OCI-LY3 (cell line): ENCODE results near the gene HDDC2.

Source experiments
- H2AFZ ChIP-seq: fragments of 200-600, 300-600 bp; shearing (Covaris generic); 2 replicates; pipeline ENCODE4 v1.6.0; 2014; ENCODE audit warnings: antibody characterized with exemption, low read depth, low read length
- H3K27ac ChIP-seq: fragments of 200-600, 300-600 bp; sonication (generic); 2 replicates; pipeline ENCODE4 v1.5.1; 2014; ENCODE audit warnings: mild to moderate bottlenecking, low read length, moderate library complexity, mixed read lengths
- H3K27me3 ChIP-seq: fragments of 200-600, 300-600 bp; sonication (generic); 2 replicates; pipeline ENCODE4 v1.6.1; 2014; ENCODE audit warnings: low read depth, low read length, mixed read lengths
- H3K36me3 ChIP-seq: fragments of 200-600, 300-600 bp; sonication (generic); replicated peaks from 2 replicates; pipeline ENCODE3; 2014; ENCODE audit warnings: low read depth, low read length, mixed read lengths
- H3K4me1 ChIP-seq: fragments of 300-600, 200-600 bp; sonication (generic); 2 replicates; pipeline ENCODE4 v1.6.1; 2014; ENCODE audit warnings: low read length, mixed read lengths
- H3K4me2 ChIP-seq: fragments of 200-600, 300-600 bp; sonication (generic); 2 replicates; pipeline ENCODE4 v1.6.1; 2014; ENCODE audit warnings: low read length, mixed read lengths
- H3K4me3 ChIP-seq: fragments of 300-600, 200-600 bp; sonication (generic); 2 replicates; pipeline ENCODE4 v1.5.1; 2014; ENCODE audit warnings: antibody characterized with exemption, mild to moderate bottlenecking, low read length, moderate library complexity
- H3K79me2 ChIP-seq: fragments of 300-600, 200-600 bp; shearing (Covaris generic); 2 replicates; pipeline ENCODE4 v1.6.1; 2014; ENCODE audit warnings: mild to moderate bottlenecking, low read length, mixed read lengths
- H3K9ac ChIP-seq: fragments of 300-600, 200-600 bp; shearing (Covaris generic); 2 replicates; pipeline ENCODE4 v1.6.0; 2014; ENCODE audit warnings: mild to moderate bottlenecking, low read length, moderate library complexity
- H3K9me3 ChIP-seq: fragments of 200-600, 300-600 bp; shearing (Covaris generic); 2 replicates; pipeline ENCODE4 v1.6.1; 2014; ENCODE audit warnings: low read length, mixed read lengths; ENCODE audit not compliant: insufficient read depth
- H4K20me1 ChIP-seq: fragments of 200-600, 300-600 bp; sonication (generic); 2 replicates; pipeline ENCODE4 v1.6.1; 2016; ENCODE audit warnings: low read length, mixed read lengths; ENCODE audit not compliant: insufficient read depth
- EZH2phosphoT487 ChIP-seq: fragments of 200-600 bp; shearing (Covaris generic); IDR thresholded peaks from 2 replicates; pipeline ENCODE4 v1.6.1; 2018; ENCODE audit warnings: antibody characterized with exemption, mixed run types, low read depth
- TF ChIP-seq, protein P1 (sequence below): fragments of 200-600, 300-600 bp; sonication (generic); IDR thresholded peaks from 2 replicates; pipeline ENCODE4 v1.5.1; 2014; ENCODE audit warnings: antibody characterized with exemption, low read length, low read depth

The HDDC2 gene

GRCh38 chr6:125340991-125341390, 39.2 kb upstream of the HDDC2 start:
- Histone ChIP-seq H3K9ac (no peak overlapping the region), H2AFZ (no peak overlapping the region), H3K27ac (no peak overlapping the region), H3K4me1 (no peaks in the 10 kb centered on the region; the same call in 1 of the 2 replicates), H3K27me3 (no peaks in the 10 kb centered on the region), H3K4me3 (no peak overlapping the region), H4K20me1 (no peaks in the 10 kb centered on the region), H3K36me3 (no peaks in the 10 kb centered on the region), H3K9me3 (no peaks in the 10 kb centered on the region), H3K79me2 (no peaks in the 10 kb centered on the region), H3K4me2 (no peak overlapping the region)
- no peak for TF ChIP-seq EZH2phosphoT487
- TF ChIP-seq, protein P1, sequence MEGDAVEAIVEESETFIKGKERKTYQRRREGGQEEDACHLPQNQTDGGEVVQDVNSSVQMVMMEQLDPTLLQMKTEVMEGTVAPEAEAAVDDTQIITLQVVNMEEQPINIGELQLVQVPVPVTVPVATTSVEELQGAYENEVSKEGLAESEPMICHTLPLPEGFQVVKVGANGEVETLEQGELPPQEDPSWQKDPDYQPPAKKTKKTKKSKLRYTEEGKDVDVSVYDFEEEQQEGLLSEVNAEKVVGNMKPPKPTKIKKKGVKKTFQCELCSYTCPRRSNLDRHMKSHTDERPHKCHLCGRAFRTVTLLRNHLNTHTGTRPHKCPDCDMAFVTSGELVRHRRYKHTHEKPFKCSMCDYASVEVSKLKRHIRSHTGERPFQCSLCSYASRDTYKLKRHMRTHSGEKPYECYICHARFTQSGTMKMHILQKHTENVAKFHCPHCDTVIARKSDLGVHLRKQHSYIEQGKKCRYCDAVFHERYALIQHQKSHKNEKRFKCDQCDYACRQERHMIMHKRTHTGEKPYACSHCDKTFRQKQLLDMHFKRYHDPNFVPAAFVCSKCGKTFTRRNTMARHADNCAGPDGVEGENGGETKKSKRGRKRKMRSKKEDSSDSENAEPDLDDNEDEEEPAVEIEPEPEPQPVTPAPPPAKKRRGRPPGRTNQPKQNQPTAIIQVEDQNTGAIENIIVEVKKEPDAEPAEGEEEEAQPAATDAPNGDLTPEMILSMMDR, result no peak

DNA sequence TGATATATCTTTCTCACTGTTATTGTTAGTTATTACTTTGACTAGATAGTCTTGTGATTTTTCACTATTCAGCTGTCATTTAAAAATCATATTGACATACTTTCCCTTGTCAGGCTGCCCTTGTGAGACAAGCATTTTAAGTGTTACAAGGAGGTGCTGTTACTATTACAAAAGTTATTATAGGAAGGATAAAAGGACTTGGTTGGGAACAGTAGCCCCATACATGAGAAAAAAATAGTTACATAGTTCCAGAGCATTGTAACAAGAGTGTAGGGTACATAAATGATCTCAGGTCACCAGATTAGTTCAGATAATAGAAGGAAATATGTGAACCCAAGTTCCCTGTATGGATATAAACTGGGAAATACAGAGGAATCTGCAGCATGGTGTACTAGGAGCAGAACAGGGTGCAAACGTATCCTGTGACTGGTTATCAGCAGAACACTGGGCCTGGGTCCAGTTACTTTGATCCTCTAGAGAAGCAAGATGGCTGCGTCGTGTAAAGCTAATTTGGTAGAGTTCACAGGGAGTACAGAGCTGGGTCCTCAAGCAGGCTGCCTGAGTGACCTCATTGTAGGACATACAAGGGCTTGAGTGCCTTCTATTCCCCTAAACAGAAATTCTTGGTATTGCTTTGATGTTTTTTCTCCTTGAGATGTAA, 38.5 kb upstream of the HDDC2 start:
- Histone ChIP-seq H3K4me3 (no peak overlapping the region), H2AFZ (no peak overlapping the region), H3K4me2 (no peak overlapping the region), H3K27me3 (no peaks in the 10 kb centered on the region), H3K36me3 (no peaks in the 10 kb centered on the region), H3K4me1 (no peaks in the 10 kb centered on the region), H4K20me1 (no peaks in the 10 kb centered on the region), H3K27ac (no peak overlapping the region), H3K9ac (no peak overlapping the region), H3K9me3 (no peaks in the 10 kb centered on the region), H3K79me2 (no peaks in the 10 kb centered on the region)
- TF ChIP-seq, protein P1, result no peak
- TF ChIP-seq EZH2phosphoT487, result no peak

DNA sequence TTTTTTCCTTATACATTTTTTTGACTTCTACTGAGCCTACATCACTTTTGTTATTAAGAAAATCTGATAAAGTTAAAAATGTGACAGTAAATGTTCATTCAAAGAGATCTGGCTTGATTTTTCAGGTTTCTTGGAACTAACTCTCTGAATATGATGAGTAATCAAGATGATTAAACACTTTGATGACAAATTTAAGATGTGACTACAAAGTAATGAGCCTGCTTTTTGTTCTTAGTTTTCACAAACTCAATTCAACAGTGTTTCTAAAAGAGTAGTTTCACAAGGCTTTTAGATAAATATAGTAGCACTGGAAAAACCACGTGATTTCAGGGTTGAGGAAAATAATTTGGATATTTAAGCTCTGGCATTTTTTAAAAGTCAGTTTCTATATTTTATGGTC, 37.9 kb upstream of the HDDC2 start:
- no peak overlapping the region for H3K4me3 ChIP-seq
- no peaks in the 10 kb centered on the region for H3K36me3 ChIP-seq
- H3K27ac ChIP-seq, result no peak overlapping the region
- H3K9ac ChIP-seq, result no peak overlapping the region
- no peaks in the 10 kb centered on the region for H3K27me3 ChIP-seq
- TF ChIP-seq, protein P1, result no peak
- TF ChIP-seq EZH2phosphoT487, result no peak
- H4K20me1 ChIP-seq, result no peaks in the 10 kb centered on the region
- no peaks in the 10 kb centered on the region for H3K79me2 ChIP-seq
- no peaks in the 10 kb centered on the region for H3K4me1 ChIP-seq
- H3K4me2 ChIP-seq, result no peak overlapping the region
- no peaks in the 10 kb centered on the region for H3K9me3 ChIP-seq
- H2AFZ ChIP-seq, result no peak overlapping the region

DNA sequence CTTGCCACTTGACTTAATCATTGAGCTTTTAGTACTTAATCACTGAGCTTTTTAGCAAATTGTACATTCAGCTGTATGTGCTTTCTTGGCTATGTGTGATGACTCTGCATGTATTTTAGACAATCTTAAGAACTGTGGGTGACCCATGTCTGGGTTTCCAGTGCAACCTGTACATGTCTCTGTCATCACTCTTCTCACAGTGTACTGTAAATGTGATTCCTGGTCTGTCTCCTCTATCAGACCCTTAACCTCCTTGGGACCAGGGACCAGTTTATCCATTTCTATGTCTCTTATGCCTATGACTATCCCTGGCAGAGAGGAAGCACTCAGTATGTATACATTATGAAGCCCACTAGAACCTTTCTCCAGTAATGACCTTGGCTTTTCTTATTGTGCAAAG, 36.6 kb upstream of the HDDC2 start:
- no peak overlapping the region for H3K27ac ChIP-seq
- no peaks in the 10 kb centered on the region for H3K4me1 ChIP-seq
- no peaks in the 10 kb centered on the region for H3K79me2 ChIP-seq
- H2AFZ ChIP-seq, result no peak overlapping the region
- no peaks in the 10 kb centered on the region for H3K36me3 ChIP-seq
- H3K9me3 ChIP-seq, result no peaks in the 10 kb centered on the region
- no peaks in the 10 kb centered on the region for H4K20me1 ChIP-seq
- H3K4me2 ChIP-seq, result no peak overlapping the region
- TF ChIP-seq, protein P1, result no peak
- TF ChIP-seq EZH2phosphoT487, result no peak
- H3K27me3 ChIP-seq, result no peaks in the 10 kb centered on the region
- no peak overlapping the region for H3K9ac ChIP-seq
- H3K4me3 ChIP-seq, result no peak overlapping the region
